Measurements from ENCODE around the gene CASQ2.

The CASQ2 gene

GRCh38 chr1:115655916-115656315, 112.6 kb downstream of the CASQ2 start:
- no peak for DNase-seq

GRCh38 chr1:115655306-115655663, 113.2 kb downstream of the CASQ2 start:
- DNase-seq = no peak

GRCh38 chr1:115654663-115655305, 113.7 kb downstream of the CASQ2 start:
- DNase-seq = no peak

- DNase-seq = no peak
Observed at GRCh38 chr1:115654125-115654524, 114.4 kb downstream of the CASQ2 start.

DNA sequence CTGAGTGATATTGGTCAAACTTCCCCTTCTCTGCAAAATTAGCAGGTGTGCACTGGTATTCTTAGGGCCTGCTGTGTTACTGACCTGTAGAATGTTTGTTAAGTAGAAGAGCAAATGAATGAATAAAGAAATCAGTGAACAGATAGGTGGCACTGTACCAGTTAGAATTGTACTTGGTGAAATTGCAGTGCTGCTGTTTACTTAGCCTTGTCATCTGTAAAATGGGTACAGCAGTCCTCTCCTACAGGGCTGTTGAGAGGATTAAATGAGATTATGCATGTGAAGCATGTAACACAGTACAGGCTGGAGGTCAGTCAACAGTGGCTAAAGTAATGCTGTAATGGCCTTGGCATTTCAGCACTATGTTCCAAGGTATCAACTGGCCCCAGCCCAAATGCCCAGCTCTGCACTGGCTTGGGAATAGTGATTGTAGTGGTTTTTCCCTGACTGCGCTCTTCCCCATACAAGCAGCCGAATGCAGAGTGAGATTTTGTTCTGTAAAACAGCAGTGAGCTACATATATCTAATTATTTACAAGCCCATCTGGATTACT, 116.2 kb downstream of the CASQ2 start:
- no peak for DNase-seq

GRCh38 chr1:115651391-115651790, 117.1 kb downstream of the CASQ2 start:
- DNase-seq = no peak

- no peak for DNase-seq
Observed at GRCh38 chr1:115650961-115651360, 117.6 kb downstream of the CASQ2 start.

Data from activated CD8-positive, alpha-beta memory T cell treated with anti-CD3 and anti-CD28 coated beads, Interleukin-2, amount 50 U/mL, for 48 hours (primary cell).